Left lobe of liver (tissue), 2 donors: ENCODE results near the gene STUM. TPM values are rescaled to one million over a fixed set of nuclear protein-coding genes. Genes with fewer than 3 reads are reported as not detected.
A peak's percentile ranks its signal among the peaks of the same experiment; 100 is the strongest.

ENCODE experiments used
- ATAC-seq: fragments of 200-7000 bp; cut with Tn5 transposase; one replicate; pipeline ENCODE4 v1.9.1; 2020; ENCODE audit warnings: mild to moderate bottlenecking, moderate library complexity
- DNase-seq: peaks from one replicate; pipeline ENCODE4 v3.0.0-alpha.2; 2020; ENCODE audit warnings: low spot score
- total RNA-seq: library from RNA; stranded (reverse); gene quantifications from one replicate; pipeline ENCODE4 v1.2.1, GENCODE V29; 2021
- donor health status: DM: no; HTN: no; CAD: no; lungs with moderate emphysema.
- donor health status: DM: no; HTN: yes; CAD: no.

Gene STUM
- total RNA-seq, 1 donor from 2014 or later = 0.03 TPM

DNA sequence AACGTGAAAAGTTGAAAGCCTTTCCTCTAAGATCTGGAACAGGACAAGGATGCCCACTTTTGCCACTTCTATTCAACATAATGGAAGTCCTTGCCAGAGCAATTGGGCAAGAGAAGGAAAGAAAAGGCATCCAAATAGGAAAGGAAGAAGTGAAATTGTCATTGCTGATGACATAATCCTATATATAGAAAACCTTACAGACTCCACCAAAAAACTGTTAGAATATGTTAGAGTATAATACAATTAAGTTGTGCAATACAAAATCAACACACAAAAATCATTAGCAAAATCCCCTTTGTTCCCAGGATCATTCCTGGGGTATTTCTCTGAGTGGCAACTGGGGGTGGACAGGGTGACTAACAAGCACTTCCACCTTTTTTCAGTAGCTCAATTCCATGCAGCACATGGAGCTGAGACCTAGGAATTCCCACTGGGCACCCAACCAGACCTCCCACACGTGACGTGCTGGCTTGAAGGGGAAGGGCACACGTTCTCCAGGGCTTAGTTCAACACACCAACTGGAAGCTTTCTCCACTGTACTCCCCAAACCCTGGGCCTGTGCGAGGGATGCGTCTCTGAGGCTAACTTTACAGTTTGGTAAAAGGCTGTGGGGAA lies 9.6 kb downstream of the STUM start:
- DNase-seq (no peak), ATAC-seq (no peak)

DNA sequence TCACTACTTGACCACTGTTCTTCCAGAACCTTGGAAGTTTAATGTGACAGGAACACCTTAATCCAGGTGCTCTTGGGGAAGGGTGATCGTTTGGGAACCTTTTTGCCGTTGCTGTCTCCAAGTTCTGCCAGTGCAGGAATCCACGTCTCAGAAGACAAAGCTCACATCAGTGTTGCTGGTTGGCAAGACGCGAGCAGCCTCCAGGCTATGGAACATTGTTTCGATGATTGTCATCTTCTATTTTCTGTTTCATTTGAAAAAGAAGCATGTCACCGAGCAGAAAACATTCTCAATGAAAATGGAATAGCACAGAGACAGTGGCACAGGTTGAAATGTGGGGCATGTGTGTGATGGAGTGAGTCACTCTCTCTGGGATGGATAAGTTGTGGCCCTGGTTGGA lies 11.7 kb downstream of the STUM start:
- no peak for DNase-seq
- no peak for ATAC-seq

DNA sequence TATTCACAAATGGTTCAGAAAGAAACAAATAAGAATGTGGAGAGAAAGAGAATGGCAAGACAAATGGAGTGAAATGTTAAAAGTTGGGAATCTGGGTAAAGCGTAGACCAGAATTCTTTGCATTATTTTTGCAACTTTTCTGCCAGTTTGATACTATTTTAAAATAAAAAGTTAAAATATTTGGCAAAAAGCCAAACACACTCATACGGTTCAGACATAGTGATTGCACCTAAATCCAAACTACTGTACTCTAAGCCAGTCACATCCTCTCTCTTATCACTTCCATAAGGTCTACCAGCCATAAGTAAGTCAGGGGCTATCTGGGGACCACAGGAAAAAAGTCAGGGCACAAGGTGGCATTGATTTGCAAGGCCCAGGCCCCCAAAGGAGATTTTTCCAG lies 14.4 kb downstream of the STUM start:
- DNase-seq = no peak
- no peak for ATAC-seq

DNA sequence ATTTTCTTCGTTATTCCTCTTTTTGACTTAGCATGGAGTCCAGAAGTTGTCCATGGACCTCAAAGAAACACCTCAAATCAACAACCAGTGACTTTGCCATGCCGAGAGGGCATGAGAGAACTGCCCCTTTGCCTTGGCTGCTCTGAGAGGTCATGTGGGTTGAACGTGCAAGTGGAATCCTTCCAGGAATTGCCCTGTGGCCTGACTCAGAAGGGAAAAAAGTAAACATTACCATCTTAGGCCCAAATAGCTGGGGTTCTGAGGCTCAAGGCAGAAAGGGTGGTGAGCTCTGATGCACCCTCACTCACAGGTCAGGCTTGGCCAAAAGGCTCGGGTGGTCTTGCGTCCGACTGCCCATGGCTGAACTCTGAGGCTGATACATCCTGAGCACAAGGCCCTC lies 15.1 kb downstream of the STUM start:
- DNase-seq (no peak), ATAC-seq (peak; percentile 22)

DNA sequence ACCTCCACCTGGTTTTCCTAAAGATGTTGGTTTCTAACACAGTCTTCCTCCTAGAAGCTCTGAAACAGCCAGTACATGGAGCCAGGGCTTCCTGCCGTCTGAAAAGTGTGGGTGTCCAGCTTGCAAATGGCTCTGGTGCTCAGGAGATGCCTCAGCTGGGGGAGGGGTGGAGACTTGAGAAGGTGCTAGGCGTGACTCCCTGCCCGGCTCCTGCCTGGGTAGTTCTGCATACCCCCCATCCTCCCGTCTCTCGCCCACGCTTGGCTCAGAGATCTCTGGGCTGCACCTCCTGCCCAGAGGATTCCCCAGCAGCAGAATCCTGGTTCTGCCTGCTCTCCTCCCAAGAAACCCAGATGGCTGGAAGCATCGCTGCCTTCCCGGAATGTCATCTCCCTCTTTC lies 16.9 kb downstream of the STUM start:
- DNase-seq (no peak), ATAC-seq (no peak)

DNA sequence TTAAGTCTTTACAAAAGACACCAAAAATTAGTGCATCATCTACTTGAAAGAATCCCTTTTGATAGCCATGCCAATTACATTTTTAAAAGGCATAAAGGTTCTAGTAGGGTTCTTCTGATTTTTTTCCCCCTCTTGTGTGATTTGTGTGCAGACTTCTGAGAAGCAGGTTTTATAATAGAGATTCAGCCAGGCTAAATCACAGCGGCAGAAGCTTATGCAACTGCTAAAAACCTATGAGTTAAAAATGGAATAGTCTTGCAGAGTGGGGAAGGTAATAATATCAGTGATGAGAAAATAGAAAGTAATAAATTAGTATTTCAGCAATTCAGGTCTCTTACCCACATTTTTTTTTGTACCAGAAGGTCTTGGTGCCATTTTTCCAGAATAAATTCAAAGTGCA lies 17.7 kb downstream of the STUM start:
- DNase-seq = no peak
- no peak for ATAC-seq

DNA sequence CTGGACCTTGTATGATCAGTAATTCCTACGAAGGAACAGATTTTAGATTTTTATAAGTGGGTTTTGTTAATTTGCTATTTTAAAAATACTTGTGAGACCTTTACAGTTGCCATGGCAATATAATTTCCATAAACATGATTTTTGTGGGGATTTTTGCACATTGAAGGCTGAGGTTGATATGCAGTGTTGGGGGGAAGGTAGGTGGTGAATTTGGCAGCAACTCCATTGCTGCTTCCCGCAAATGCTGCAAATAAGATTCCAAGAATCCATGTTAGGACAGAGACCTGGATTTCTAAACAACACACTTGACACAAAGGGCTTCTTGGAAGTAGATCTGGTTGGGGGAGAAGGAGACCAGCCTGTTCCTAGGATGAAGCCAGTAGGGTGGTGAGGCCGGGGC lies 18.2 kb downstream of the STUM start:
- no peak for ATAC-seq
- peak; percentile 28 for DNase-seq

DNA sequence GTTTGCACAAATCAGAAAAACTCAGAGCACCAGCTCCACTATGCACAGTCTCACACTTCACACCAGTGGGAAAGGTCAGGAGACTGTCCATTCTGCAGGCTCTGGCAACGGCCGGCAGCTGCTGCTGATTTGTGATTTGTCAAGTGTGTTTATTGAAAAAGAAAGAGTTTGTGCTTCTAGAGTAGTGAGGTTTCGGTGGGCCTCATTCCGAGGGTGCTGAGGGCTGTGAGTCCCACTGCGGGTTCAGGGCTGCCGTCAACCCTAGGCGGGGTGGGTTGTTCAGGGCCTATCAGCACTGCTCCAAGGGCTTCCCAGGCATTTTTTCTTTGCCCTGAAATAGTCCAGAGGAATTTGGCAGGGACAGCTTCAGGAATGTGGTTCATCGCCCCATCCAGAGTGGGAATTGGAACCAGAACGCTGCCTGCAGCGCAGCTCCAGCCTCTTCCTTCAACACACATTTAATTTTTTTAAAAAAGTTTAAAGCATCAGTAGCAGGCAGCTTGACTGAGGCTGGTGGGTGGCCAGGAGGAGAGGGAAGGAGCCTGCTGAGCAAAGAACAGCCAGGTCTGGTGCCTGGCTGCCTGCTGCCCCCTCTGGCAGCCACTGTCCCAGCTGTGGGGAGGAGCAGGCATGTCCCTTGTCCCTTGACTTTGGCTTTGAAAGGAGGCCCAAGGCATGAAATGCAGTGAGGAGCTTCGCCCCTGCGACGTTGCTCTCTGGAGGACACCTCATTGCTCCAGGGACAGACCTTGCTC lies 19.7 kb downstream of the STUM start:
- DNase-seq (no peak), ATAC-seq (peak; percentile 34)

DNA sequence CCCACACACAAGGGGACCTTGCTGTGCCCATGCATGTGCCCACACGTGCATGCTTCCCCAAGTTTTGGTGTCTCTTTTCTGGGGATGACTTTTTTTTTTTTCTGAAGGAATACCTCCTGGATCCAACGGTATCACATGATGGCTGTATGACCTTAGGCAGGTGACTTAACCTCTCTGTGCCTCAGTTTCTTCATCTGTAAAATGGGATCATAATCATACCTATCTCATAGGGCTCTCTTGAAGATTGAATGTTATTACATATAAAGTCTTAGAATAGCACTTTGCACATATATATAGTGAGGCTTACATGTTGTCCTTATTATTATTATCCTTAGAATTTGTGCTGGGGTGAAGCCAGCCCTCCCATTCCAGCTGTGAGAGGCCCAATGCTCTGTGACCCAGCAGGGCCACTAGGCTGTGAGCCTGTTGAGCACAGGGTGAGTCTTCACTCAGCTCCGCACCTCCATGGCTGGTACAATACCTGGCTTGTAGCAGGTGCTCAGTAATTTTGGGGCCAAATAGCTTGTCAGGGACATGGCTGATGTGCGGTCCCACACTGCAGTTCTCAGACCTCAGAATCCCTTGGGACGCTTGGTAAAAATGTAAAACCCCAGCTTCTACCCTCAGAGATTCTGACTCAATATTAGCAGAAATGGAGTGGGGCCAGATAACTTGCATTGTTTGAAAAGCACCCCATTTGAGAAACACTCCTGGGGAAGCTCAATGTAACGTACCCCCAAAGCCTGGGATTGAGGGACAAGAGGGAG lies 20.6 kb downstream of the STUM start:
- DNase-seq (no peak), ATAC-seq (no peak)

DNA sequence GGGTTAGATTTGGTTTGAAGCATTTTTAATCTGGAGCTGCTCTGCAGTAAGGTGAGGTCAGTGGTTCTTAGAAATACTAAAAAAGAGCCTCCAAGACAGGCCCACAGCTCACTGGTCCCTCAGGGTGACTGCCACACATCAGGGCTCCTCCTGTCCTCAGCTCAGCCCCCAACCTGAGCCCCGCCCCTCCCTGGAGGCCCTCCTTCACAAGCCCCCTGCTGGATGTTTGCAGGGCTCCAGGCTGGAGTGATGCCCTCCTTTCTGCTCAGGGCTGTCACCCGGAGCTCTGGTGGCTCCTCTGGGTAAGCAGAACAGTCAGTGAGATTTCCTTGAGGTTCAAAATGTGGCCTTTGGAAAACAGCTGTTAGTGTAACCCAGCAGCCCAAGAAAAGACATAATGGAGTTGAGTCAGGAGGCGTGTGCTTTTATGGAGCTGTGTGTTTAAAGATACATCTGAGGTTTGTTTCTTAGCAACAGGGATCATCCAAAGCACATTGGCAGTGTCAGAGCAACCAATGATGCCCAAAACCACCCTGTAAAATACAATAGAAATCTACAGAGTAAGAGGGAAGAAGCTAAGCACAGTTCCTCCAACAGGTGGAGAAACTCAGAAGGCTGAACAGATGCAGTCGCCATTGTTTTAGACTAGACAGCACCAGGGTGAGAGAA lies 21.4 kb downstream of the STUM start:
- no peak for ATAC-seq

DNA sequence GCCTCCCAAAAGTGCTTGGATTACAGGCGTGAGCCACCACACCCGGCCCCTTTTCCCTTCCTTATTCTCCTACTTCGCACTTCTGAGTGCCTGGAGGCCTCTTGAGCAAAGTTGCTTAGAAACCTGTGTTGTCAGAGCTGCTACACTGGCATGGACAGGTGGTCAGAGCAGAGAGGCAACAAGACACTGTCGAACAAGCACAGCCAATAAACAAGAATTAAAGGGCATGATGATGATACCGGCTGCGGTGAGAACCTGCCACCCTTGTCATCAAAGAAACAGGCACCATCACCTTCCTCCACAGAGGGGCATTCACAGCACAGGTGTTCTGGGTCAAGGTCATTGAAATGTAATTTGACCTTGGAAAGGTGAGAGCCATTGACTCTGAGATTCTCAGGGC lies 23.3 kb downstream of the STUM start:
- ATAC-seq = no peak
- DNase-seq = no peak

More for the DNA sequence above, 21.4 kb downstream of the STUM start:
- no peak for DNase-seq

DNA sequence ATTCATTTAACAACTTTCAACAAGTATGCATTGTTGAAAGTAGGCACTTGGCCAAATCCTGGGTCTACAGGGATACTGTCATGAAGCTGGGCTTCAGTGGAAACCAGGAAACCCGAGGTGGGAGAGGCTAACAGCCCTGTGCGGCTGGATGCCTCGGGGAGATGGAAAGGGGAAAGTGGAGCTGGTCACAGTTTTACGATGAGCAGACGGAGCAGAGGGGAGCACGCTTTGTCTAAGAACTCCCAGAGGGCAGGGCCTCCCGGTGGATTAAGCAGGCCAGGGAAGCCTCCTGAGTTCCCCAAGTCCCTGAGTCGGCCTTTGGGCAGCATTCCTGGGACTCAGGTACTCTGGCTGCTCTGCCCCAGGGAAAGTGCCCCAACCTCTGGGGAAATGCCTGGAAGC lies 23.8 kb downstream of the STUM start:
- no peak for DNase-seq
- no peak for ATAC-seq

DNA sequence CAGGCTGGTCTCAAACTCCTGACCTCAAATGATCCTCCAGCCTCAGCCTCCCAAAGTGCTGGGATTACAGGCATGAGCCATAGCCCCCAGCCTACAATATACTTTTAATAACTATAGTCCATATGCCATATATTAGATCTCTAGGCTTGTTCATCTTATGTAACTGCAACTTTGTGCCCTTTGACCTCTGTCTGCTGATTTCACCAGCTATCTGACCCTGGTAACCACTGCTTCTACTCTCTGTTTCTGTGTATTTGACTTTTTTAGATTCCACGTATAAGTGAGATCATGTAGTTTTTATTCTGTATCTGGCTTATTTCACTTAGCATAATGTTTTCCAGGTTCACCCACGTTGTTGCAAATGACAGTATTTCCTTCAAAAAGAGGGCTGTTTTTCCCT lies 25.5 kb downstream of the STUM start:
- ATAC-seq = peak; percentile 88
- no peak for DNase-seq

DNA sequence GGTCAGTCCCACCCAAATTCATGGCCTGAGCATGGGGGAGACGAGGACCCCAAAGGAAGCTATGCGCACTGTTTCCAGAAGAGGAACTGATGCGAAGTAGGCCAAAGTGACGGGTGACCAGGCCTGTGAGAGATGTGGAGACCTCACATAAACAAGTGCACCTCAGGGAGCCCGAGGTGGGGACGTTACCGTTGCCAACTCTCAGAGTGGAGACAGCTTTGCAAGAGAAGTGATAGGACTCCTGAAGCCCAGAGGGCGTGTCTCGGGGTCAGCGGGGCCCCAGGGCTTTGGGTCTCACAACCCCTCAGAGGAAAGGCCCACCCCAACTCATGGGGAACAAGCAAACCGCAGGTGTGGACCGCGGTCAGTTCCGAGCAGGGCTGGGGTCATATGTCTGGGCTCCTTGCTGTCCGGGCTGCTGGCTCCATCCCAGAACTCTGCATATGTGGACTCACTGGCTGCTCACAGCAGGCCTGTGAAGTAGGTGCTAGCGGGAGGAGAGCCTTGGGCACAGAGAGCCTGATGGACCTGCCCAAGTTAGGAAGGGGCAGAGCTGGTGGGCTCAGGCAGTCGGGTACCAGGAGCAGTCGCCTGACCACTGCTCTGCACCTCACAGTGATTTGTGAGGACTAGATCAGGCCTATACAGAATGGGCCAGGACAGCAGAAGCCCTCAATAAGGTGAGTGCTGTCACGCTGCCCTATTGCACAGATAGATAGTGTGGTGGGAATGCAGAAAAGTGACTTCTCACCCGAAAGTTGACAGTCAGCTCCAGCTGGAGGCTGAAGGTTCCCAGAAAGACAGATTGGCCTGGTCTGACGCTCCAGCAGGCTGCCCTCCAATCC lies 26.2 kb downstream of the STUM start:
- DNase-seq (no peak), ATAC-seq (no peak)

DNA sequence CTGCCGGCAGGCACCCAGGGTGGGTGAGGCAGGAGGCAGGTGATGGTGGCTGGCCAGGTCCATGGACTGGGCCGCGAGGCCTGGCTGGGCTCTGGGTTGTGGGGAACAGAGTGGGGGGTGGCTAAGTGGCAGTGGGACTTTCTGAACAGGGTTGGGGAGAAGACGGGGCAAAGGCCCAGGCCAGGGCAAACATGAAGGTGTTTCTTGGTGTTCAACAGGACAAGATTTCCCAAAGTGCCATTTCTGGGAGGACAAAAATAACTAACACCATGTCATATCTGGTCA lies 26.8 kb downstream of the STUM start:
- ATAC-seq (no peak), DNase-seq (no peak)

DNA sequence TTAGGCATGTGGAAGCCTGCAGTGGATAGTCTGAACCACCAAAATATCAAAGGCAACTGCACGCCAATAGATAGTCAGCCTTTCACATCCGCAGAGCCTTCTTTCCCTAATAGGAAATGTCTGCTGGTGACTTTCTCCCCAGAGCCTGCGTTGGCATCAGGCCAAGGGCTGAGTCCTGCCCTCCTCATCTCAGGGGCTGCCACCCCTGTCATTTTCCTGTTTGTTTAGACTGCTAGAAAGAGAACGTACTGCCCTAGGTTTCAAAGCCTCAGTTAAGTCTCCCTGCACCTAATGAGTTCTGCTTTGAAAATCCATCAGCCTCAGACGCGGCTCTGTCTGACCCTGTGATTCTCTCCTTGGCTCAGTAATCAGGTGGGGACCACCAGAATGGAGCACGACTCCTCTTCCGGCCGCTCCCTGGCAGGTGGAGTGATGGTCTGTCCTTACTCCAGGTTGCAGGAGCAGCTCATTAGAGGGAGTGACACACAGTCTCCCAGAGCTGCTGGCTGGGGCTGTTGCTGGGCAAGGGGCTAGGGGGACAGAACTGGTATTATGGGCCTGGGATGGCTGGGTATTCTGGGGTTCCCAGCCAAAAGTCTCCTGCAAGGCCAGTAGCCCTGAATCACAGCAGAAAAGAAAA lies 27.3 kb downstream of the STUM start:
- DNase-seq (no peak), ATAC-seq (no peak)

DNA sequence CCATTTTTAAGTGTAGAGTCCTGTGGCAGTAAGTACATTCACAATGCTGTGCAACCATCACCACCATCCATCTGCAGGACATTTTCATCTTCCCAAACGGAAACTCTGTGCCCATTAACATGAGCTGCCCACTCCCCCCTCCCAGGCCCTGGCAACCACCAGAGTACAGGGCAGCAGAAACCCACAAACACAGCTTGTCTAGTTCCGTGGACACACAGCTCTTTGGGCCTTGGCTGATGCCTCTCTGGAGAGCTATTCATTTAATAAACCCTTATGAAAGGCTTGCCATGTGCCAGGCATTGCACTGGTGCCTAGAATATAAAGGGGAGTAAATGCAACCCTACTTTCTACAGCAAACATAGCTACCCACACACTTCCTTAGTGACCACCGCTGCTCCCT lies 28.0 kb downstream of the STUM start:
- DNase-seq = no peak
- no peak for ATAC-seq

DNA sequence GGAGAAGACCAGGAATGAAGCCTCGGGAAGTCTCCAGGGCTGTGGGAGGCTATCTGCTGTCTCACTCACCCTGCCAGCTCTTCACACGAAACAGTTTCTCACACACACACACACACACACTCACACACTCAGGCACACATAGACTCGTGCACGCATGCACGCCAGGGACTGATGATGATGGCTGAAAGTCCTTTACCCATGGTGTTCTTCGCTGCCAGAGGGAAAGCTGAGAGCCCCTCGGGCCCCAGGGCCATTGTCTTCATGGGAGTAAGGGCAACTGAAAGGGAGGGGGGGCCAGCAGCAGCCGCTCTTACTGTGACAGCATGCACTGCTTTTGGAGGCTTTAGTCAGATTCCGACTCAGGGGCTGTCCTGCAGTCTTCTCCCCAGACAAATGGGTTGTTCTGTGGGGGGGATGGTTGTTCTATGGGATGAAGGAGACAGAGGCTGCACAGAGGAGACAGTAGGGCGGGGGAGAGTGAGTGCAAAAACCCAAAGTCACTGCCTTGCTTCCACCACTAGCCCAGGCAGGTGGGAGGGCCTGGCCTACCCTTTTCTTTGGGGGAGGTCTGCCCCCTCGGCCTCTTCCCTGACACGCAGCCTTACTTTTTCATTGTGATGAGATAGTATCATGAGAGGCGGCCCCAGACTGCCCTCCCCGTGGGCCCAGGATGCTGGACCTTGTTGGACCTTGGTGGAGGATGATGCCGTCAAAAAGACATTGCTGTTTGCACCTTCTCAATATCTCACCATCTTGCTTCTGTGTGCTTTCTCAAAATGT lies 29.0 kb downstream of the STUM start:
- no peak for ATAC-seq
- no peak for DNase-seq

DNA sequence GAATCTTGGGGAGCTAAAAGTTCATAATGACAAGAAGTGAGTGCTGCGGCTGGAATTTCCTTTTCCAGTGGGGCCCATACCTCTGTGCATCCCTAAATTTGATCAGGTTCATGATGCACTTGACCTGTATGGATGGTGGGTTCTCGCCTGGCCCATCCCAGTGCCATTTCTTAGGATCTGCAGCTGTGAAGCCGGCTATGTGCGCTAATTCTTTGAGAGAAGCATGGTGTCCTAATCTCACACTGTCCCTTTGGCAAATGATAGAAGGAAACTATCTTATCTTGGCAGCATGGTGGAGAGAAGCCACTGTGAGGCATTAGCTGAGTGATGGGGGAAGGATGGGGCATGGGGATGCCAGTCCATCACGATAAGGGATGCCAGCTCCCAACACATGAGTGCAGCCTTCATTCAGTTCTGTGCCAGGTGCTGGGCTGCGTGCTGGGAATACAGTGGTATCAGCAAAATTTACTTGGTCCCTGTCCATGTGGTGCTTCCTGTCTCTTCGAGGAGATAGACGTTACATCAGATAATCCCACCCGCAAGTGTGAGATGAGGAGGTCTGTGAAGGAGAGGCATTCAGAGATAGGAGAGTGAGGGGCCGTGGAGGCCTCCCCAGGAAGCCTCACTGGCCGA lies 30.5 kb downstream of the STUM start:
- ATAC-seq = no peak
- no peak for DNase-seq
